Chondrocyte (in vitro differentiated cells): ENCODE data around the gene ANKRD13D. TPM values are rescaled to one million over a fixed set of nuclear protein-coding genes. Genes with fewer than 3 reads are reported as not detected.

ENCODE experiments used
- DNase-seq: peaks from one replicate; pipeline ENCODE4 v3.0.0; 2021; ENCODE audit warnings: mixed read lengths, low spot score
- H3K27ac Mint-ChIP-seq: one replicate; pipeline ENCODE4 v1.8.0; 2021; ENCODE audit warnings: mild to moderate bottlenecking, moderate library complexity, mixed read lengths; ENCODE audit not compliant: unreplicated experiment
- H3K27me3 Mint-ChIP-seq: 2 replicates; pipeline ENCODE4 v1.8.0; 2021; ENCODE audit warnings: low read depth, mixed read lengths
- H3K36me3 Mint-ChIP-seq: 2 replicates; pipeline ENCODE4 v1.8.0; 2021; ENCODE audit warnings: low read depth, mixed read lengths
- H3K4me1 Mint-ChIP-seq: 2 replicates; pipeline ENCODE4 v1.8.0; 2021; ENCODE audit warnings: low read depth, mild to moderate bottlenecking, mixed read lengths
- H3K4me3 Mint-ChIP-seq: one replicate; pipeline ENCODE4 v1.8.0; 2021; ENCODE audit warnings: mild to moderate bottlenecking, moderate library complexity, mixed read lengths; ENCODE audit not compliant: unreplicated experiment
- H3K9me3 Mint-ChIP-seq: 2 replicates; pipeline ENCODE4 v1.8.0; 2021; ENCODE audit warnings: low read depth, mixed read lengths
- CTCF ChIP-seq: fragments of 200-600 bp; sonication (generic); IDR thresholded peaks from 2 replicates; pipeline ENCODE4 v1.5.0; 2021; ENCODE audit warnings: antibody characterized with exemption, mild to moderate bottlenecking, moderate library complexity
- total RNA-seq: library from RNA; stranded (reverse); gene quantifications from 3 replicates; pipeline ENCODE4 v1.2.1, GENCODE V29; 2021

ANKRD13D gene
- total RNA-seq, 1 donor from 2014 or later = 40.0 TPM

GRCh38 chr11:67279589-67280340 lies 9.3 kb upstream of the ANKRD13D start:
- peaks cover 14% of the 10 kb centered on the region for H3K4me1 Mint-ChIP-seq
- no peaks in the 10 kb centered on the region for H3K9me3 Mint-ChIP-seq
- TF ChIP-seq CTCF = no peak
- no peak overlapping the region for H3K4me3 Mint-ChIP-seq
- H3K27ac Mint-ChIP-seq = no peak overlapping the region
- peaks cover 12% of the 10 kb centered on the region for H3K36me3 Mint-ChIP-seq
- DNase-seq = peak; percentile 68
- no peaks in the 10 kb centered on the region for H3K27me3 Mint-ChIP-seq

GRCh38 chr11:67280341-67280787 lies 8.7 kb upstream of the ANKRD13D start:
- no peaks in the 10 kb centered on the region for H3K27me3 Mint-ChIP-seq
- H3K36me3 Mint-ChIP-seq = peaks cover 12% of the 10 kb centered on the region
- no peaks in the 10 kb centered on the region for H3K9me3 Mint-ChIP-seq
- peak; percentile 65 for DNase-seq
- H3K4me1 Mint-ChIP-seq = peaks cover 14% of the 10 kb centered on the region
- no peak for TF ChIP-seq CTCF
- H3K4me3 Mint-ChIP-seq = no peak overlapping the region
- H3K27ac Mint-ChIP-seq = no peak overlapping the region

- Mint-ChIP-seq H3K9me3 (no peaks in the 10 kb centered on the region), H3K27me3 (no peaks in the 10 kb centered on the region), H3K27ac (no peak overlapping the region), H3K4me3 (no peak overlapping the region), H3K36me3 (peaks cover 12% of the 10 kb centered on the region), H3K4me1 (peaks cover 14% of the 10 kb centered on the region)
- TF ChIP-seq CTCF = no peak
- DNase-seq = peak; percentile 91
Observed at GRCh38 chr11:67280788-67281551, 8.1 kb upstream of the ANKRD13D start.

- peak; percentile 85 for DNase-seq
- Mint-ChIP-seq H3K4me1 (peaks cover 12% of the 10 kb centered on the region), H3K9me3 (no peaks in the 10 kb centered on the region), H3K27me3 (no peaks in the 10 kb centered on the region), H3K4me3 (no peak overlapping the region), H3K36me3 (peaks cover 12% of the 10 kb centered on the region), H3K27ac (no peak overlapping the region)
- no peak for TF ChIP-seq CTCF
Observed at GRCh38 chr11:67281552-67282150, 7.5 kb upstream of the ANKRD13D start.
